NAMALWA (cell line): ENCODE data around the gene USP8.
"Not testable (repeated sequence)": the region's sequence is repeated elsewhere in the genome, so short reads cannot be mapped to it uniquely, and the experiment has no call there.

Experiments
- DNase-seq: peaks from one replicate; pipeline ENCODE4 v3.0.0-alpha.2; 2015; ENCODE audit warnings: low spot score

Gene USP8

GRCh38 chr15:50424066-50424890 lies at the start of gene USP8:
Gene USP8 (plus strand): TSS chr15:50424405. CDS start chr15:50439074, 14,669 bp downstream.
- peak; percentile 99 for DNase-seq

DNA sequence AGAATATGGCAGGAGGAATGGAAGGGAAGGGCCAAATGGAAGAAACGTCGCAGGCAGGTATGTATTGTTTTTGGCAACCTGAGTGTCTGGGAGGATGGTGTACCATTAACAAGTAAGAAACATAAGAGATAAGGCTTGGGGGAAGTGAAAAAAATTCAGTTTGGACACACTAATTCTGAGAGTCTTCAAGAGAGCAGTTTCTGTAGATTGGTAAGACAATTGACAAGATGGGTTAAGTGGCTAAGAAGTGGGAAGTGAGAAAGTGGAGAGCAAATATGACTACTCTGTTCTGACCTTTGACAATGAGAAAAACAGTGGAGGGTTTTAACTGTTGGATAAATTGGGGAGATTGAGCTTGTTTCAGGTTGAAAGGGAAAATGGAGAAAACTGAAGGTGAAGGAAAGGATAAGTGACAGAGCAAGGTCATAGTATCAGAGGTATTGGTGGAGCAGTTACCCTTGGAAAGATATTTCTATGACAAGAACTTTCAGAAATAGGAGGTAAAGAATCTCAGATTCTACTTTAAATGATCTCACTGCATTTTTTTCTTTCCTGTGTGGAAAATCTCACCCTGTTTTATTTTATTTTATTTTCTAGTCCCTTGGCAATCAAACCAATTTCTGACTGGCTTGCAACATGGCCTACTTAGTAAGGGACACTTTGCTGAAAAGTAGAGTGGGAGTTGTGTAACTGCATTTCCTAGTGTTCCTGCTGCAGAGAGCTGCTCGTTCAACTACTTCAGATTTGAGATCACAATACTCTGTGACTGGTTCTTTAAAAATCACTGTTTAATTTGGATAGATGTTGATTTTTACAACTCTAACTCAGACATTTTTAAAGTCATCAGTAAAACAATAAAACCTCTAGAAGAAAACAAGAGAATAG lies 46.1 kb upstream of the USP8 start:
- DNase-seq: no peak

- DNase-seq: no peak
Observed at GRCh38 chr15:50378776-50379175, 45.4 kb upstream of the USP8 start.

DNA sequence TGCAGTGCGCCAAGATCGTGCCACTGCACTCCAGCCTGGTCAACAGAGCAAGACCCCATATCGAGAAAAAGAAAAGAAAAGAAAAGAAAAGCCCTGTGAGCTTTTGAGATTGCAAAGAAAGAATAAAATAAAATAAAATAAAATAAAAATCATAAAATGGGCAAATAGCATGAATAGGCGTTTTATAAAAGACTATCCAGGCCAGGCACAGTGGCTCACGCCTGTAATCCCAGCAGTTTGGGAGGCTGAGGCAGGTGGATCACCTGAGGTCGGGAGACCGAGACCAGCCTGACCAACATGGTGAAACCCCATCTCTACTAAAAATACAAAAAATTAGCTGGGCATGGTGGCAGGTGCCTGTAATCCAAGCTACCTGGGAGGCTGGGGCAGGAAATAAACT lies 44.8 kb upstream of the USP8 start:
- DNase-seq: not testable (repeated sequence)

DNA sequence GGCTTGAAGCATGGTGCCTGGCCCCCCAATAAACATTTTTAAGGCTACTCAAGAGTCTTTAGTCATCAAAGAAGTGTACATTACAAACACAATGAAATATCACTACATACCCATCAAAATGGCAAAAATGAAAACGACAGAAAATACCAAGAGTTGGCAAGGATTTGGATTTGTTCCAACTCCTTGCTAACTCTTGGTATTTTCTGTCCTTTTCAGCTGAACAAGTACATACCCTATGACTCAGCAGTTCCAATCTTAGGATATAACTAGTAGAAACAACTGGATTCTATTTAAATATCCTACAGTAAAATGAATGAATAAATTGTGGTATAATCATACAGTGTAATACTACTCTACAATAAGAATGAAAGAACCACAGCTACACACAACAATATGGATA lies 44.1 kb upstream of the USP8 start:
- no peak for DNase-seq

DNA sequence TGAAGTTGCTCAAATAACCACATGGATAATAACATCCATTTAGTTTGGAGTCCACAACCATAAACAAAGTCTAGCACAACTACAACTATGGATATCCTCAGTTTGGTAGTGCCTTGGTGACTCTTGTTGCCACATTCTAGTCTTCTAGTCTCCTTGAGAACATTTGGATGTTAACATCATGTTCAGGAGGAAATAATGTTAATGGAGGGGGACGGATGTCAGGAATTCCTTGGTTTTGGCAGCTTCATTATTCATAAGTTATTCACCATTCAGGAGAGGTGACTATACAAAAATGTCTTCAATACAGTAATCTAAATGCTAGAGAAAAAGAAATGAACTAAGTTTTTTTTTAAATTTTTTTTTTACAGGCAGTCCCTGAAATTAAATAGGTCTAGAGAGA lies 42.8 kb upstream of the USP8 start:
- no peak for DNase-seq

- not testable (repeated sequence) for DNase-seq
Observed at GRCh38 chr15:50382408-50382807, 41.8 kb upstream of the USP8 start.

DNA sequence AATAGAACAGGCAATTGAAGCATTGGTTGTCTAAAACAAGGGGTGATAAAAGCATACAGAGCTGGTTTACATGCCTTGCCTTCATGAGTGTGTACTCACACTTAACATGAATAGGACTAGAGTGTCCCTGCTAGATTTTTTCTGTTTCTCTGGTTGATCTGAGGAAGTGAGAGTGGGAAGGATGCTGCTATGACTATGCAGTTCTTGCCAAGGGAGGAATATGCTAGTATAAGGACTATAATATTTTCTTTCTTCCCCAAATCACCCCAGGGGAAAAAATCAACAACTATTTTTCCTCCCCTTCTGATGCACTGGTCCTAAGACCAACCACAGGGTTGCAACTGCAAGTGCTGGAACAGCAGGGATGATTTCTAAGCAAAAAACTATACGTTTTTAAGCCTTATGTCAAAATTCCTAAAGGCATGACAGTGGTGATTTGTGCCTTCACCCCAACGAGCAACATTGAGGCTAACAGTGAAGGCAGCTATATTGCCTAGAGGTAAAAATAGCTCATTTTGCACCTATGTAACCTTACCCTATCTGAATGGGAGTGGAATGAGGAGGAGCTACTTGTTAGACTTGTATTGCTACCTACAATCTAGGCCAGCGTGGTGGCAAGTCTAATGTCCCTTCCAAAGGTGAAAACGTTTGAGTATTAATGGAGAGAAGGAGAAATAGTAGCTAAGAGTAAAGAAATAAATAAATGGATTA lies 33.5 kb upstream of the USP8 start:
- DNase-seq: peak; percentile 22

- DNase-seq: not testable (repeated sequence)
Observed at GRCh38 chr15:50391561-50391960, 32.6 kb upstream of the USP8 start.

GRCh38 chr15:50411870-50412269 lies 12.3 kb upstream of the USP8 start:
- no peak for DNase-seq

DNA sequence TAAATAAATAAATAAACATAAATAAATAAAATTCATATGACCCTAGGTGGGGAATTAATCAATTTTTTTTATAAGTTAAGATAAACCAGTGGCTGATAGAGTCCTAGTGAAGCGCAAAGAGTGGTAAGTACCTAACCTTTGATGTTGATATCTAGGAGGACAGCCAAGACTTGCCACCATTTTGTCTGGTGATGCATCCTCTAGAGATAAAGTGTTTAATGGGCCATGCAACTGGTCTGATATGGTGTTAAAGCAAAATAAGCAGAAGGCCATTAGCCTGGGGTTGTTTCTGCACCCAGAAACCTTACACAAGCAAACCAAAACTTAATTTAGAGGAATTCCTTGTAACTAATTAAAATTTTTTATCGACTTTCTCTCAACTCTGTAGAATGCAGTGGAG lies 9.6 kb upstream of the USP8 start:
- no peak for DNase-seq

DNA sequence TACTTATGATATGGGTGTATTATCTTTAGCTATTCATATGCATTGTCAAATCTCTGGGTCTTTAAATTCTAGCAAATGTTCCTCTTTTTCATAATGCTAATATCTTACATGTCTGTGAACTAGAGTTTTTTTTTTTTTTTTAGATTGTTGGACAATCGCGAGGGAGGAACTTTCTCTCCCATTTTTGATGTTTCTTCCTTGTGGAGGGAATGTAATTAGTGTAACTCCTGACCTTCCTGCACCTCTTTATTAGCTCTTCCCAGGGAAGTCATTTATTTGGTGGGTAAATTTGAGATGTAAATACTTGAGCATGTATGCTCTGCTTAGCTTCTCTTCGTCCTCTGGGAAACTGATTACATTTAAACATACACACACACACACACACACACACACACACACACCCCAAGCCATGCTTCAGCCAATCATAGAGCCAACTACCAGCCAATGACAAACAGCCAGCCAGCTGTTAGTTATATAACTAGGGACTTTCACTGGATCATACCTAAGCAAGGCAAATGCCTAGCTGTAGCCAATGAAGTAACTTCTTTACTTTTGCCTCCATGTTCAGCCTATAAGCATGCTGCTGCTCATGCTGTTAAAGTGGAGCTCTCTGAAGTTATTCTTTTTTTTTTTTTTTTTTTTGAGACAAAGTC lies 8.3 kb upstream of the USP8 start:
- peak; percentile 26 for DNase-seq

DNA sequence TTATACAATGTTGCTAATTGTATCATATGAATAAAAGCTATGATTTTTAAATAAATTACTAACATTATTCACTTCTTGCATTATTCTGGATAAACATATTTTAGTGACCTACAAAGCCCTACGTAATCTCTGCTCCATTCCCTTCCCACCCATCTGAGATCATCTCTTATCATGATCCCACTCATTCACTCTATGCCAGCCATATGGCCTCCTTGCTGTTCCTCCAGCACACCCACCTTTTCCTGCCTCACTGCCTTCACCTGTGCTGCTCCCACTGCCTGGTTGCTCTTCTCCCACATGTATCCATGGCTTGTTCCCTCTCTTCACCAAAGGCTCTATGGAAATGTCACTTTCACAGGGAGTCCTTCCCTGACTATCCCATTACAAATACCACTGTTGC lies 7.3 kb upstream of the USP8 start:
- DNase-seq: no peak

DNA sequence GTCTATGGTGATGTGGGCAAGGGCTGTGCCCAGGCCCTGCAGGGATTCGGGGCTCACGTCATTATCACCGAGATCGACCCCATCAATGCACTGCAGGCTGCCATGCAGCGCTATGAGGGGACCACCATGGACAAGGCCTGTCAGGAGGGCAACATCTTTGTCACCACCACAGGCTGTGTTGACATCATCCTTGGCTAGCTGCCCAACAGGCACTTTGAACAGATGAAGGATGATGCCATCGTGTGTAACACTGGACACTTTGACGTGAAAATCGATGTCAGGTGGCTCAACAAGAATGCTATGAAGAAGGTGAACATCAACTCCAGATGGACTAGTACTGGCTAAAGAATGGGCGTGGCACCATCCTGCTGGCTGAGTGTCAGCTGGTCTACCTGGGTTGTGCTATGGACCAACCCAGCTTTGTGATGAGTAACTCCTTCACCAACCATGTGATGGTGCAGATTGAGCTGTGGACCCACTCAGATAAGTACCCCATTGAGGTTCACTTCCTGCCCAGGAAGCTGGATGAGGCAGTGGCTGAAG lies 6.1 kb upstream of the USP8 start:
- peak; percentile 24 for DNase-seq

DNA sequence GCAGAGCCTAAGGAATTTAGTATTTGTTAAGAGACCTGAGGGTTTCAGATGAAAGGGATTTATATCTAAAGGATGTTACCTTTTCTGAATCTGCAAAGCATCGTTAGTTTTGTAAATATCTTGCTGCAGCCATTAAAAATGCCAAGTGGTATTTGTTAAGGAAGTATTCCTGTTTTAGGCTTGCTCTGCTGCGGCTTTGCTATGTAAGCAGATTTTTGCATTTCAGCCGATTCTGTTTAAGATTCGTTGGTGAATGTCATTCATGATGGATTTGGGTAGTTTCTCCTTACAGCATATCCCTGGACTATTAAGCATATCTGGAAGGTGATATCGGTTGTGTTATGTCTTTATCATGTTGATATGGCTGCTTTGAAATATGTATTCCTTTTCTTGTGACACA lies 1.0 kb downstream of the USP8 start:
- peak; percentile 26 for DNase-seq

GRCh38 chr15:50425678-50426246 lies 1.6 kb downstream of the USP8 start:
- DNase-seq: not testable (repeated sequence)

DNA sequence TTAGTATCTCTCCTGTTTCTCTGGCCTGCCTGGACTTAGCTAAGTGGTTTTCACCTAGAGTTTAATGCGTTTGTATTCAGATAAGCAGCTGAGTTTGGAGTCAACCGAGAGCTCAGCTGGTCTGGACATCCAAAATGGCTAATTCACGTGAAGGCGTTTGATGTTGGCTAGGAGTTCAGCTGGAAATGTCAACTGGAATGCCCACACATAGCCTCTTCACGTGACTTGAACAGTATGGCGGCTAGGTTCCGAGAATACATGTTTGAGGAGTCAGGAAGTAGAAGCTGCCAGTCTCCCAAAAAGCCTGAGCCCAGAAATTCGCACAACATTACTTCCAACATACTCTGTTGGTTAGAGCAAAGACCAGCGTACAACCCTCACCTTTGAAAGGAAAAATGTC lies 2.2 kb downstream of the USP8 start:
- DNase-seq: no peak

- DNase-seq: no peak
Observed at GRCh38 chr15:50431204-50431603, 7.0 kb downstream of the USP8 start.

DNA sequence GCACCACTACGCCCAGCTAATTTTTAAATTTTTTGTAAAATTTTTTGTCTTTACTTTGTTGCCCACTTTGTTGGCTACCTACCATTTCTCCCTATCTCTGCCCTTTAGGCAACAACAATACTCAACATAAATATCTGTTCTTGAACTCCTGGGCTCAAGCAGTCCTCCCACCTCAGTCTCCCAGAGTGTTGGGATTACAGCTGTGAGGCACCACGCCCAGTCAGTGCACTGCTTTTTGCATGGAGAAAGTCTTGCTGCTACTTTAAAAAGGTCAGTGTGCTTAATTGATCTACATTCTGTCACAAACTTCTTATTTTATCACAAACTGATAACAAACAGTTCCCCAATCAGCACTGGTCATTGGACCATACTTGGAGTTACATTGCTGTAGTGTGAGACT lies 8.0 kb downstream of the USP8 start:
- no peak for DNase-seq

DNA sequence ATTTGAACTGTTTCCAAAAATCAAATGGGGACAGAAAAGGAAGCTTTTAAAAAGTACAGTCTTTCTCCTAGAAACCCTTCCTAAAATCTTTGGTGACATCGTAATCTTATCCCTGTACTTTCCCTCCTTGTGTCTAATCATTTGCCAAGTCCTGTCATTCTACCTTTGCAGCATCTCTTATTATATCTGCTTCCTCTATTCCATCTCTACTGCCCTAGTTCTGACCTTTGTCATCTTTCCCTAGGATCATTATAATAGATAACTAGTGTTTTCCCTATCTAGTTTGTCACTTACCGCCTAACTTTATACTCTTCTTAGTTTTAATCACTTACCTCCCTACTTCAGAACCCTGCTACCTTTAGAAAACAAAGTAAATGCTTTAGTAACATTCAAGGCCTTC lies 11.6 kb downstream of the USP8 start:
- DNase-seq: no peak

DNA sequence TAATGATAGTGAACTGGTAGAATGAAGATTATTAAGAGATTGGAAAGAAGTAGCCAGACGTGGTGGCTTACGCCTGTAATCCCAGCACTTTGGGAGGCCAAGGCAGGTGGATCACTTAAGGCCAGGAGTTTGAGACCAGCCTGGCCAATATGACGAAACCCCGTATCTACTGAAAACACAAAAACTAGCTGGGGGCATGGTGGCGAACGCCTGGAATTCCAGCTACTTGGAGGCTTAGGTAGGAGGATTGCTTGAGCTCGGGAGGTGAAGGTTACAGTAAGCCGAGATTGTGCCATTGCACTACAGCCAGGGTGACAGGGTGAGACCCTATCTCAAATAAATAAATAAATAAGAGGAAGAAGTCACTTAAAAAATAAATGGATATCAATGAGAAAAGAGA lies 14.0 kb downstream of the USP8 start:
- DNase-seq: no peak
